AG09309 (cell line): Measurements from ENCODE around the gene TEX29.

Experiments used
- DNase-seq: peaks from one replicate; pipeline ENCODE4 v3.0.0-alpha.2; 2010; ENCODE audit warnings: low read depth
- H3K4me3 ChIP-seq: 2 replicates; pipeline ENCODE4 v1.5.1; 2011; ENCODE audit warnings: mild to moderate bottlenecking, low read depth, low read length, moderate library complexity; ENCODE audit not compliant: control insufficient read depth
- CTCF ChIP-seq: IDR thresholded peaks from 2 replicates; pipeline ENCODE4 v1.5.1; 2011; ENCODE audit warnings: mild to moderate bottlenecking, low read depth, low read length, inconsistent platforms; ENCODE audit not compliant: insufficient read depth, control insufficient read depth; ENCODE audit errors: missing control alignments

TEX29 gene

GRCh38 chr13:111344471-111345191 lies 24.2 kb downstream of the TEX29 start:
- H3K4me3 ChIP-seq = no peak overlapping the region
- DNase-seq = no peak
- TF ChIP-seq CTCF = peak; percentile 44

- no peak overlapping the region for H3K4me3 ChIP-seq
- no peak for DNase-seq
- TF ChIP-seq CTCF = no peak
Measured at GRCh38 chr13:111345682-111346081, 25.2 kb downstream of the TEX29 start.

GRCh38 chr13:111346101-111346680 lies 25.7 kb downstream of the TEX29 start:
- H3K4me3 ChIP-seq = no peak overlapping the region
- DNase-seq = no peak
- no peak for TF ChIP-seq CTCF

- no peak overlapping the region for H3K4me3 ChIP-seq
- DNase-seq = no peak
- TF ChIP-seq CTCF = no peak
Measured at GRCh38 chr13:111347438-111347837, 27.0 kb downstream of the TEX29 start.

GRCh38 chr13:111353508-111353907 lies 33.1 kb downstream of the TEX29 start:
- H3K4me3 ChIP-seq = no peak overlapping the region
- TF ChIP-seq CTCF = no peak
- DNase-seq = no peak

GRCh38 chr13:111354789-111355188 lies 34.3 kb downstream of the TEX29 start:
- DNase-seq = no peak
- H3K4me3 ChIP-seq = no peak overlapping the region
- no peak for TF ChIP-seq CTCF
